Caco-2 (cell line): ENCODE results near the gene KCTD12. TPM values are rescaled to one million over a fixed set of nuclear protein-coding genes. Genes with fewer than 3 reads are reported as not detected.
A peak's percentile ranks its signal among the peaks of the same experiment; 100 is the strongest.

Source experiments
- Bru-seq: library from RNA; stranded (reverse); fragments of 400-500 nt; gene quantifications from one replicate; lab custom pipeline; 2021; lab: Mats Ljungman, UMichigan
- BruChase-seq, 2 experiments: library from RNA; stranded (reverse); fragments of 400-500 nt; gene quantifications; one replicate each; lab custom pipeline; 2021; lab: Mats Ljungman, UMichigan
- BruUV-seq: library from RNA; stranded (reverse); fragments of 400-500 nt; replicated peaks from 2 replicates; lab custom pipeline; 2021; lab: Mats Ljungman, UMichigan
- CTCF ChIA-PET: fragments of 300-600 bp; sonication (Branson Sonifier 250); formaldehyde crosslinking; loops from one replicate; lab custom pipeline; 2022; ENCODE audit warnings: antibody characterized with exemption; lab: Charles Lee
- POLR2A ChIA-PET: fragments of 300-600 bp; sonication (Branson Sonifier 250); formaldehyde crosslinking; loops from one replicate; lab custom pipeline; 2022; ENCODE audit warnings: antibody characterized with exemption; lab: Charles Lee
- DNase-seq, 2 experiments: peaks; one replicate each; pipeline versions ENCODE4 v3.0.0 to v3.0.0-alpha.2; 2020 to 2022
- H3K27me3 ChIP-seq: replicated peaks from 2 replicates; pipeline ENCODE4 v1.6.0; 2011; ENCODE audit warnings: low read length; ENCODE audit not compliant: control insufficient read depth, insufficient read depth
- H3K36me3 ChIP-seq: 2 replicates; pipeline ENCODE4 v1.5.1; 2011; ENCODE audit warnings: low read length; ENCODE audit not compliant: control insufficient read depth, insufficient read depth
- H3K4me1 ChIP-seq: fragments of 250-450 bp; sonication (Bioruptor Pico); 2 replicates; pipeline ENCODE4 v1.5.1; 2020; ENCODE audit warnings: mild to moderate bottlenecking
- H3K4me3 ChIP-seq: 2 replicates; pipeline ENCODE4 v1.5.1; 2011; ENCODE audit warnings: low read depth, mild to moderate bottlenecking, control low read depth, low read length
- H3K9me3 ChIP-seq: fragments of 250-450 bp; sonication (Bioruptor Pico); 2 replicates; pipeline ENCODE4 v1.5.1; 2020; ENCODE audit warnings: mild to moderate bottlenecking, moderate library complexity
- H3K27ac Mint-ChIP-seq: one replicate; pipeline ENCODE4 v1.8.0; 2022; ENCODE audit warnings: mixed read lengths; ENCODE audit not compliant: unreplicated experiment
- H3K27me3 Mint-ChIP-seq: one replicate; pipeline ENCODE4 v1.8.0; 2022; ENCODE audit warnings: mixed read lengths; ENCODE audit not compliant: insufficient read depth, unreplicated experiment
- H3K36me3 Mint-ChIP-seq: one replicate; pipeline ENCODE4 v1.8.0; 2022; ENCODE audit warnings: mild to moderate bottlenecking, mixed read lengths; ENCODE audit not compliant: insufficient read depth, unreplicated experiment
- H3K4me1 Mint-ChIP-seq: one replicate; pipeline ENCODE4 v1.8.0; 2022; ENCODE audit warnings: low read depth, mixed read lengths; ENCODE audit not compliant: unreplicated experiment
- H3K4me3 Mint-ChIP-seq: one replicate; pipeline ENCODE4 v1.8.0; 2022; ENCODE audit warnings: mild to moderate bottlenecking, moderate library complexity, mixed read lengths; ENCODE audit not compliant: unreplicated experiment
- H3K9me3 Mint-ChIP-seq: one replicate; pipeline ENCODE4 v1.8.0; 2022; ENCODE audit warnings: mixed read lengths; ENCODE audit not compliant: unreplicated experiment
- intact Hi-C: fragments of 100-400 bp; cut with micrococcal nuclease; formaldehyde crosslinking; loops from one replicate; pipeline ENCODE4 v1.10.0; 2022; ENCODE audit not compliant: unreplicated experiment
- long read RNA-seq: library from polyadenylated mRNA; stranded (forward); transcript quantifications from one replicate; pipeline ENCODE4 v2.0.0, GENCODE V29; 2022
- total RNA-seq: library from RNA; stranded (reverse); gene quantifications from 2 replicates; pipeline ENCODE4 v1.2.3, GENCODE V29; 2022
- TF ChIP-seq, protein P1 (sequence below), 2 experiments: fragments of 200-600 bp in 1 of 2; IDR thresholded peaks; 1 replicate in 1 of 2; 2 replicates in 1 of 2; pipeline versions ENCODE4 v1.5.1 to v1.8.0; 2011 to 2022; ENCODE audit warnings: antibody characterized with exemption in 1 of 2, control low read depth in 1 of 2, inconsistent platforms in 1 of 2, low read depth in 1 of 2, low read length in 1 of 2, mild to moderate bottlenecking in 1 of 2, moderate library complexity in 1 of 2; ENCODE audit not compliant: insufficient read depth in 1 of 2, severe bottlenecking in 1 of 2, unreplicated experiment in 1 of 2

Gene KCTD12
- total RNA-seq = 1.8 and 3.2 TPM in 2 replicates
- Bru-seq, nascent RNA = percentile 42 among the genes with signal in this experiment
- BruChase-seq, experiment 1, labeled RNA remaining after a 2-hour chase = percentile 59 among the genes with signal in this experiment
- percentile 77 among the genes with signal in this experiment for BruChase-seq, experiment 2, labeled RNA remaining after a 6-hour chase
- long read RNA-seq = 0 reads

GRCh38 chr13:76886292-76887075 is at the start of gene KCTD12:
Gene KCTD12, minus strand, starts transcription at chr13:76886405. Its CDS starts 257 bp downstream, at chr13:76886148.
- POLR2A ChIA-PET = no interaction called here
- intact Hi-C loops = loop anchor here (5.0 kb wide), 3 partner anchors 219 to 1199 kb away; no protein-coding TSS in a partner anchor
- Histone ChIP-seq H3K9me3 (no peaks in the 10 kb centered on the region), H3K36me3 (no peaks in the 10 kb centered on the region), H3K27me3 (no peaks in the 10 kb centered on the region; the same call in 1 of the 2 replicates), H3K4me3 (peak within 1 kb of the TSS; percentile 56), H3K4me1 (0 out of 2 replicates have a peak, but pooled peaks cover 15% of the 10 kb centered on the region)
- TF ChIP-seq, protein P1, sequence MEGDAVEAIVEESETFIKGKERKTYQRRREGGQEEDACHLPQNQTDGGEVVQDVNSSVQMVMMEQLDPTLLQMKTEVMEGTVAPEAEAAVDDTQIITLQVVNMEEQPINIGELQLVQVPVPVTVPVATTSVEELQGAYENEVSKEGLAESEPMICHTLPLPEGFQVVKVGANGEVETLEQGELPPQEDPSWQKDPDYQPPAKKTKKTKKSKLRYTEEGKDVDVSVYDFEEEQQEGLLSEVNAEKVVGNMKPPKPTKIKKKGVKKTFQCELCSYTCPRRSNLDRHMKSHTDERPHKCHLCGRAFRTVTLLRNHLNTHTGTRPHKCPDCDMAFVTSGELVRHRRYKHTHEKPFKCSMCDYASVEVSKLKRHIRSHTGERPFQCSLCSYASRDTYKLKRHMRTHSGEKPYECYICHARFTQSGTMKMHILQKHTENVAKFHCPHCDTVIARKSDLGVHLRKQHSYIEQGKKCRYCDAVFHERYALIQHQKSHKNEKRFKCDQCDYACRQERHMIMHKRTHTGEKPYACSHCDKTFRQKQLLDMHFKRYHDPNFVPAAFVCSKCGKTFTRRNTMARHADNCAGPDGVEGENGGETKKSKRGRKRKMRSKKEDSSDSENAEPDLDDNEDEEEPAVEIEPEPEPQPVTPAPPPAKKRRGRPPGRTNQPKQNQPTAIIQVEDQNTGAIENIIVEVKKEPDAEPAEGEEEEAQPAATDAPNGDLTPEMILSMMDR (IDR thresholded peaks at IDR 0.05; ENCODE audit: insufficient read depth in 1 of 2, low read depth in 1 of 2, low read length in 1 of 2, severe bottlenecking in 1 of 2, unreplicated experiment in 1 of 2) = peak in 1 of 2 experiments; percentile 30
- Mint-ChIP-seq H3K4me1 (peaks cover 14% of the 10 kb centered on the region), H3K27ac (peak within 1 kb of the TSS; percentile 35), H3K27me3 (peaks cover 30% of the 10 kb centered on the region), H3K36me3 (peaks cover 13% of the 10 kb centered on the region), H3K4me3 (peak within 1 kb of the TSS; percentile 79), H3K9me3 (no peaks in the 10 kb centered on the region)
- BruUV-seq = no TSS peak
- peak; percentile 63 to 82 for DNase-seq
- CTCF ChIA-PET = no interaction called here

DNA sequence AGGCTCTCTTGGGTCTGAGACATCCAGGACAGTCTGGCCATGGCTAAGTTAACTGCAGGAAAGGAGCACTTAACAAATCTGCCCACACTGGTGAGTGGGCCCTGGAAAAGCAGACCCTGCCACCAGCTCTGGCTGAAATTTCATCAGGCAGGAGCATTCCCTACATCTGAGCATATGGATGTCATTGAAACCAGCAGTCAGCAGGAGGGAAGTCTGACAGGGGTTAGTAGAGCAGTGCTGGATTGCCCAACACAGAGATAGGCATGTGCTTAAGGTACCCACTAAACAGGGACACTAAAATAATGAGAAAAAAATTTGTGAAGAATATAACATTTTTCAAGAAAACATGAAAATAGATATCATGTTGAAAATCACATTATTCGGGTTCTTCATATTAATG is 48.5 kb upstream of the KCTD12 start:
- DNase-seq = no peak
- H3K27ac Mint-ChIP-seq = no peak overlapping the region
- Histone ChIP-seq H3K36me3 (no peaks in the 10 kb centered on the region), H3K4me3 (no peak overlapping the region), H3K9me3 (peaks cover 6% of the 10 kb centered on the region; the same call in 1 of the 2 replicates), H3K27me3 (no peaks in the 10 kb centered on the region; the same call in 1 of the 2 replicates), H3K4me1 (no peaks in the 10 kb centered on the region)
- no peaks in the 10 kb centered on the region for H3K4me1 Mint-ChIP-seq
- H3K36me3 Mint-ChIP-seq = no peaks in the 10 kb centered on the region
- no peak overlapping the region for H3K4me3 Mint-ChIP-seq
- H3K27me3 Mint-ChIP-seq = no peaks in the 10 kb centered on the region
- ChIA-PET CTCF (no interaction called here), POLR2A (no interaction called here)
- no TSS peak for BruUV-seq
- intact Hi-C loops = no loop called here
- peaks cover 8% of the 10 kb centered on the region for H3K9me3 Mint-ChIP-seq
- TF ChIP-seq, protein P1 (IDR thresholded peaks at IDR 0.05; ENCODE audit: insufficient read depth in 1 of 2, low read depth in 1 of 2, low read length in 1 of 2, severe bottlenecking in 1 of 2, unreplicated experiment in 1 of 2) = no peak

DNA sequence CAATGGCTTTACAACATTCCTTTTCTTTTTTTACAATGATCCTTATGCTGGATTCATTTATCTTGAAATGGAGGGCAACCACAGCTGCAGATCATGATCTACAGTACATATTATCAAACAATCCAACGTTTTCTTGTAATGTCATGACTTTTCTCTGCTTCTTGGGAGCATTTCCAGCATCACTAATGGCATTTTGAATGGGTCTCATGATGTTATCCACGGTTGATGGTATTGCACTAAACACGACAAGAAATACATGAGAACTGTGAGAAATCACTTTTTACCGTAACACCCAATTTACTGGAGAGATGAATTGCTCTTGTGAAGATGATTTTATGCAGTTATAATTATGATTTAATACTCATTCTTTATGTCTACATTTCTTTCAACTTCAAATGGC is 45.9 kb upstream of the KCTD12 start:
- Histone ChIP-seq H3K36me3 (no peaks in the 10 kb centered on the region), H3K4me1 (no peaks in the 10 kb centered on the region), H3K27me3 (no peaks in the 10 kb centered on the region; the same call in 1 of the 2 replicates), H3K9me3 (peaks cover 6% of the 10 kb centered on the region; the same call in 1 of the 2 replicates), H3K4me3 (no peak overlapping the region)
- Mint-ChIP-seq H3K36me3 (no peaks in the 10 kb centered on the region), H3K27ac (no peak overlapping the region), H3K4me3 (no peak overlapping the region), H3K9me3 (peaks cover 8% of the 10 kb centered on the region), H3K4me1 (peaks cover 2% of the 10 kb centered on the region), H3K27me3 (no peaks in the 10 kb centered on the region)
- intact Hi-C loops = no loop called here
- POLR2A ChIA-PET = no interaction called here
- no peak for DNase-seq
- CTCF ChIA-PET = interaction anchor here (0.5 kb wide), 1 partner anchor 15 kb away, joined by 3 read pairs; no protein-coding TSS in a partner anchor
- TF ChIP-seq, protein P1 (IDR thresholded peaks at IDR 0.05; ENCODE audit: insufficient read depth in 1 of 2, low read depth in 1 of 2, low read length in 1 of 2, severe bottlenecking in 1 of 2, unreplicated experiment in 1 of 2) = no peak
- BruUV-seq = no TSS peak
